ENCODE measurements around the gene HMGB4.

The HMGB4 gene, protein sequence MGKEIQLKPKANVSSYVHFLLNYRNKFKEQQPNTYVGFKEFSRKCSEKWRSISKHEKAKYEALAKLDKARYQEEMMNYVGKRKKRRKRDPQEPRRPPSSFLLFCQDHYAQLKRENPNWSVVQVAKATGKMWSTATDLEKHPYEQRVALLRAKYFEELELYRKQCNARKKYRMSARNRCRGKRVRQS

DNA sequence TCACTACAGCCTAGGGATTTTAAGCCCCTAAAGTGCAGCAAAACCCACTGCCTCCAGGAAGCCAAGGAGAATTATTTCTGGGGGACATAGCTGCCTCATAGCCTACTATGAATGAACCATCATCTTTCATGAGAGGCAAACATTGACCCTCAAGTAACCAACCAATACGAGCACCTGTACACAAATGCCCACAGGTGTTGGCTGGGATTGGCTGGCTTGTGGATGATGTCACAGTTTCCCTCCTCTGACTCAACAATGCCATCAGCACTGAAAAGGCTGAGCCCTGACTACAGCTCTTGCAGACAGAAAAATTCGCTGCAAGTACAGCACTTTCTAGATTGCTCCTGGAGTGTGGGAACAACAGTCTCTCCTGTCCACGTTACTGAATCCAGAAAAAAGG is at the start of gene HMGB4:
Gene HMGB4 (plus strand): TSS at position 301 of the 400 bp plus-strand sequence. CDS start 113 bp downstream, outside the sequence.
- ATAC-seq (replicated peaks) (no peak), DNase-seq (no peak)
- Mint-ChIP-seq H3K27me3 (peaks cover 12 to 20% of the 10 kb centered on the region in 2 donors), H3K4me3 (no peak within 1 kb of the TSS), H3K36me3 (no peaks in the 10 kb centered on the region), H3K9me3 (peaks cover 0 to 5% of the 10 kb centered on the region in 2 donors), H3K4me1 (no peaks in the 10 kb centered on the region), H3K27ac (no peak within 1 kb of the TSS)

DNA sequence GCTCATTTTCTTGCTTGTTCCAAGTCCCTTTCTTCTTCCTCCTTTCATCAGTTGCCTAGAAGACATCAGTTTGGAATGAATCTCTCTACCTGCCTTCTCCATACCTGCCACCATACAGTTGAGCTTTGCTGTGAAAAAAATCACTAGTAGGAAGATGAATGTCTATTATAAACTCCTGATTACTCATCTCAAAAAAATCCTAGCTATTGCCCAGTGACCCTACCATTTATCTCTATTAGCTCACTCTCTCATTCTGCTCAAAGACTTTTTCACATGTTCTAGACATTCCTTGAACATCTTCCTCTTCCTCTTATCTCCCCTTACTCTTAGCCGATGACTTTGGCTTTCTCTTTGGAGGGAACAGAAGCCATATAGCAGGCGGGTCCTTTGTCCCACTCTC is 49.7 kb upstream of the HMGB4 start:
- H3K27ac Mint-ChIP-seq: no peak overlapping the region
- H3K4me3 Mint-ChIP-seq: no peak overlapping the region
- H3K36me3 Mint-ChIP-seq: no peaks in the 10 kb centered on the region
- DNase-seq: no peak
- peaks cover 9 to 13% of the 10 kb centered on the region in 2 donors for H3K27me3 Mint-ChIP-seq
- H3K4me1 Mint-ChIP-seq: no peaks in the 10 kb centered on the region
- ATAC-seq (replicated peaks): no peak
- H3K9me3 Mint-ChIP-seq: no peaks in the 10 kb centered on the region

DNA sequence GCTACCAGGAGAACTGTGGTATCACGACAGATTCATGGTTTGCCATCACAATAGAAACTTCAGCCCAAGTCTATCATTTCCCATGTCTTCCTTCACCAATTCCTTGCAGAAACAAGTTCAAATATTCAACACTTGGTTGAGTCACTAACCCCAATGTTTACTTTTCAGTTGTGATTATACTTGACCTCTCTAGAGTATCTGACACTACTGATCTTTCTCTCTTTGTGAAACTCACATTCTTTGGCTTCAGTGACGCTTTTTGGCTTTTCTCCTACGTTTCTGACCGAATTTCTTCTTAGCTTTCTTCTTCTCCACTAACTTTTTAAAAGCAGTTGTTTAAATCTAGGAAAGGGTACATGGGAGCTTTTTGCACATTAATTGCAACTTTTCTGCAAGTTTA is 48.8 kb upstream of the HMGB4 start:
- Mint-ChIP-seq H3K27ac (no peak overlapping the region), H3K4me1 (no peaks in the 10 kb centered on the region), H3K4me3 (no peak overlapping the region), H3K9me3 (no peaks in the 10 kb centered on the region), H3K27me3 (peaks cover 12 to 13% of the 10 kb centered on the region in 2 donors), H3K36me3 (no peaks in the 10 kb centered on the region)
- DNase-seq (no peak), ATAC-seq (replicated peaks) (no peak)

GRCh38 chr1:33818071-33818470 is 45.8 kb upstream of the HMGB4 start:
- Mint-ChIP-seq H3K4me1 (no peaks in the 10 kb centered on the region), H3K36me3 (no peaks in the 10 kb centered on the region), H3K4me3 (no peak overlapping the region), H3K27ac (no peak overlapping the region), H3K27me3 (peaks cover 16 to 29% of the 10 kb centered on the region in 2 donors), H3K9me3 (no peaks in the 10 kb centered on the region)
- ATAC-seq (replicated peaks) (no peak), DNase-seq (no peak)

- peaks cover 13 to 23% of the 10 kb centered on the region in 2 donors for H3K27me3 Mint-ChIP-seq
- H3K9me3 Mint-ChIP-seq: no peaks in the 10 kb centered on the region
- H3K4me1 Mint-ChIP-seq: no peaks in the 10 kb centered on the region
- no peak for ATAC-seq (replicated peaks)
- no peak for DNase-seq
- no peak overlapping the region for H3K4me3 Mint-ChIP-seq
- H3K27ac Mint-ChIP-seq: no peak overlapping the region
- H3K36me3 Mint-ChIP-seq: no peaks in the 10 kb centered on the region
Measured at GRCh38 chr1:33819290-33819912, 44.5 kb upstream of the HMGB4 start.

DNA sequence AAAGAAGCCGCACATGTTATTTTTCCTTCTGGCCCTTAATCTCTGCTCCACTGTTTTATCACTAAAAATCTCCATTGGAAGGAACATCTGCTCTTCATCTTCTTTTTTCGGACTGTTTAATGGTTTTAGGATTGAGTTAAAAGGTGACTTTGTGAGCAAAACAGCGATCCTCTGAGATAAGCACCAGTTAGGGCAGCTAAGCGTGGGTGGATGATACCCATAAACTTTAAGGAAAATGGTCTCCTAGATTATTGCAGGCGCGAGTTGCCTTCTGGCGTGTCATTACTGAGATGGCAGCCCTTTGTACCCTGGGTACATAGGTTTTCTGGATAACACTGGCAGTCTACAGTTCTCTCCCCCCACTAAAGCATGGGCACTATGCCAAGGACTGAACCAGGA is 44.0 kb upstream of the HMGB4 start:
- Mint-ChIP-seq H3K36me3 (no peaks in the 10 kb centered on the region), H3K27me3 (peaks cover 9 to 21% of the 10 kb centered on the region in 2 donors), H3K4me1 (no peaks in the 10 kb centered on the region), H3K9me3 (no peaks in the 10 kb centered on the region), H3K27ac (no peak overlapping the region), H3K4me3 (no peak overlapping the region)
- DNase-seq (no peak), ATAC-seq (replicated peaks) (no peak)

DNA sequence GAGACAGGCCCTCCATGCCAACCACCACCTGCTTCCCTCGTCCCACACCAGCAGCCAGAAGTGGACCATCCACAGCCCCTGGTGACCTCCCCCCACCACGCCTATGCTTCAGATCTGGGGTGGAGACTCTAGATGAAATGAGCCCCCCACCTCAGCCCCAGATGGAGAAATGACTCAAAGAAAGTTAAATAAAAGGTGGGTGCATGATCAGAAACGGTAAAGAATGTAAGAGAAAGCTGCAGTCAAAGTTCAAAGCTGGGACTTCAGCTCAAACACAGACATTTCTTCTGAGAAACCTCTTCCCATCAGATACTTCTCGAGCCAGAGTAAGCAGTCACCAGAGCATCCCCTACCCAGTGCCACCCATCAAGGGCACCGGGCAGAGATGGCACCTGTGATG is 43.1 kb upstream of the HMGB4 start:
- no peak overlapping the region for H3K4me3 Mint-ChIP-seq
- H3K4me1 Mint-ChIP-seq: no peaks in the 10 kb centered on the region
- H3K27me3 Mint-ChIP-seq: peaks cover 10 to 18% of the 10 kb centered on the region in 2 donors
- H3K9me3 Mint-ChIP-seq: no peaks in the 10 kb centered on the region
- no peak overlapping the region for H3K27ac Mint-ChIP-seq
- no peak for DNase-seq
- ATAC-seq (replicated peaks): no peak
- H3K36me3 Mint-ChIP-seq: no peaks in the 10 kb centered on the region

DNA sequence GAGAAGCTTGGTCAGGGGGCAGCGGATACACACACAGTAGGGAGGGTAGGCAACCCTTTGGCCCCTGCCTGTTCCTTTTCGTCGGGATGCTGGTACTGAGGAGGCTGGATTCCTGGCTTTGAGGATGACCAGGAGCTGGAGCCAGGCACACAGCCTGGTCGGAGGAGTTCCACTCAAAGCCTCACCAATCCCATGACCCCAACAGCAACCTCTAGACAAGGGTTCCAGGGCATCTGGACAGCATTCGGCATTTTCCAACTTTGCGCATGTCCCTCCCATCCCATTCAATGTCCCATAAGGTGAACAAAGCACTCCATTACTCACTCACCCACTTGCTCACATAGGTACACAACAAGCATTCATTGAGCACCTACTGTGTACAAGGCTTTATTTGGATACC is 42.6 kb upstream of the HMGB4 start:
- Mint-ChIP-seq H3K9me3 (no peaks in the 10 kb centered on the region), H3K36me3 (no peaks in the 10 kb centered on the region), H3K27me3 (peaks cover 10 to 18% of the 10 kb centered on the region in 2 donors), H3K4me3 (no peak overlapping the region), H3K27ac (no peak overlapping the region), H3K4me1 (no peaks in the 10 kb centered on the region)
- no peak for ATAC-seq (replicated peaks)
- no peak for DNase-seq

GRCh38 chr1:33822396-33822795 is 41.5 kb upstream of the HMGB4 start:
- no peak for ATAC-seq (replicated peaks)
- H3K27ac Mint-ChIP-seq: no peak overlapping the region
- no peak for DNase-seq
- no peaks in the 10 kb centered on the region for H3K36me3 Mint-ChIP-seq
- H3K9me3 Mint-ChIP-seq: no peaks in the 10 kb centered on the region
- no peak overlapping the region for H3K4me3 Mint-ChIP-seq
- peaks cover 16 to 26% of the 10 kb centered on the region in 2 donors for H3K27me3 Mint-ChIP-seq
- H3K4me1 Mint-ChIP-seq: no peaks in the 10 kb centered on the region

DNA sequence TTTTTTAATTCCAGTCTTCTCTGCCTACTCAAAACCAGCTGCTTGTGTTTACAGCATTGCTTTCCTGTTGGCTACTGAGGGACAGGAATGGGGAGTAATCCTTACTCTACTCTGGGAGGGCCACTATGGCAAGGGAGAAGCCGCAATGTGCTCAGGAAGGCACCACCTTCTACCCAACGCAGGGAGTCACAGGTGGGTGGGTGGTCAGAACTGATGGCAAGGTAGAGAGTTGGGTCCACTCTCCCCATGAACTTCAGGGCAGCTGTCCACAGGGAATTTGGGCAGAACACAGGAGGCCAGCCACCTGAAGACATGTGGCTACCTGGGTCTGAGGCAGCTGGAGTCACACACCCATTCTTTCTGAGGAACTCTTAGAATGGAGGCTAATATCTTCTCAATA is 40.5 kb upstream of the HMGB4 start:
- Mint-ChIP-seq H3K27ac (no peak overlapping the region), H3K9me3 (no peaks in the 10 kb centered on the region), H3K36me3 (no peaks in the 10 kb centered on the region), H3K27me3 (peaks cover 17 to 26% of the 10 kb centered on the region in 2 donors), H3K4me1 (no peaks in the 10 kb centered on the region), H3K4me3 (no peak overlapping the region)
- no peak for ATAC-seq (replicated peaks)
- DNase-seq: no peak

DNA sequence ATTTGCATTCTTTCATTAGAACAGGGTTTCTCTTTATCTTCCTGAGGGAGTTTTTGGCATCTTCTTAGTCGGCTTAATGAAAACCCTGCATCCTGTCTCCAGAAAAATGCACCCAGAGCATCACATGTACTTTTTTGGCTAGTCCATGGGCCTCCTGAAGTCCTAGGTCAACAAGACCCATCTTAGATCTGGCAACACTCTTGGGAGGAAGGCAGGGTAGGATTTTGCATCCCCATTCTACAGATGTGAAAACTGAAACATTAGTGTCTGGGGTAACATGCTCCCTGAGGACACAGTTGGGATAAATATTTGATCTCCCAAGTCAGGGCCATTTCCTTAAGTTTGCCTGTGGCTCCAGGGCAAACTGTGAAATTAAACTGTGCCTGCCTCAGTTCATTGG is 40.0 kb upstream of the HMGB4 start:
- no peaks in the 10 kb centered on the region for H3K4me1 Mint-ChIP-seq
- no peak overlapping the region for H3K27ac Mint-ChIP-seq
- ATAC-seq (replicated peaks): no peak
- H3K27me3 Mint-ChIP-seq: peaks cover 17 to 26% of the 10 kb centered on the region in 2 donors
- H3K36me3 Mint-ChIP-seq: no peaks in the 10 kb centered on the region
- H3K4me3 Mint-ChIP-seq: no peak overlapping the region
- no peak for DNase-seq
- peaks cover 0 to 2% of the 10 kb centered on the region in 2 donors for H3K9me3 Mint-ChIP-seq

GRCh38 chr1:33824321-33824720 is 39.6 kb upstream of the HMGB4 start:
- H3K4me1 Mint-ChIP-seq: no peaks in the 10 kb centered on the region
- DNase-seq (no peak), ATAC-seq (replicated peaks) (no peak)
- peaks cover 17 to 26% of the 10 kb centered on the region in 2 donors for H3K27me3 Mint-ChIP-seq
- no peak overlapping the region for H3K27ac Mint-ChIP-seq
- H3K9me3 Mint-ChIP-seq: peaks cover 0 to 5% of the 10 kb centered on the region in 2 donors
- no peaks in the 10 kb centered on the region for H3K36me3 Mint-ChIP-seq
- H3K4me3 Mint-ChIP-seq: no peak overlapping the region

GRCh38 chr1:33824971-33825370 is 38.9 kb upstream of the HMGB4 start:
- no peaks in the 10 kb centered on the region for H3K36me3 Mint-ChIP-seq
- no peak overlapping the region for H3K27ac Mint-ChIP-seq
- peaks cover 15 to 26% of the 10 kb centered on the region in 2 donors for H3K27me3 Mint-ChIP-seq
- ATAC-seq (replicated peaks) (no peak), DNase-seq (no peak)
- H3K4me3 Mint-ChIP-seq: no peak overlapping the region
- peaks cover 0 to 7% of the 10 kb centered on the region in 2 donors for H3K9me3 Mint-ChIP-seq
- H3K4me1 Mint-ChIP-seq: no peaks in the 10 kb centered on the region

DNA sequence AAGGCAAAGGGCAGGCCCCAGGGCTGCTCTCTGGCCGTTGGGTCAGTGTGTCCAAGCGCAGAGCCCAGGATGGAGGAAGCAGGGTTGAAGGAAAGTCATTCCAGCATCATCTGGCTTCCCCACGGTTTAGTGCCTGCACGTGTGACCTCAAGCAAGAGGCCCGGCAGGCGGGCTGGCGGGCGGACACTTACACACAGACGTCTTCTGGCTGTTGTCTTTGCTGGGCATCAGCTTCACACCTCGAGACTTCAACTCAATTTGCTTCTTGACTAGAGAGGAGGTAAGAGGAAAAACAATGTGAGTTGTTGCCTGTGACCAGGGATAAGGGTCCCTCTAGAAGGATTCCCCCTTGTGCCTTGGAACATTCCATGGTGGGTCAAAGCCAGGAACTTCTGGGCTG is 38.4 kb upstream of the HMGB4 start:
- H3K27ac Mint-ChIP-seq: no peak overlapping the region

GRCh38 chr1:33826311-33826710 is 37.6 kb upstream of the HMGB4 start:
- Mint-ChIP-seq H3K27me3 (peaks cover 11 to 26% of the 10 kb centered on the region in 2 donors), H3K27ac (no peak overlapping the region), H3K9me3 (peaks cover 0 to 7% of the 10 kb centered on the region in 2 donors), H3K4me3 (no peak overlapping the region), H3K4me1 (no peaks in the 10 kb centered on the region), H3K36me3 (no peaks in the 10 kb centered on the region)
- no peak for DNase-seq
- no peak for ATAC-seq (replicated peaks)

More for the DNA sequence above, 38.4 kb upstream of the HMGB4 start:
- no peak overlapping the region for H3K4me3 Mint-ChIP-seq
- peaks cover 11 to 26% of the 10 kb centered on the region in 2 donors for H3K27me3 Mint-ChIP-seq
- peaks cover 0 to 7% of the 10 kb centered on the region in 2 donors for H3K9me3 Mint-ChIP-seq
- DNase-seq (no peak), ATAC-seq (replicated peaks) (no peak)
- H3K4me1 Mint-ChIP-seq: no peaks in the 10 kb centered on the region
- H3K36me3 Mint-ChIP-seq: no peaks in the 10 kb centered on the region

Measured in stimulated activated naive B cell treated with anti-CD40 and anti-IgM and Interleukin-4, amounts not matched to agents 10 μg/mL and 1 μg/mL and 100 μg/mL, for 72 hours (primary cell).